Osteoblast (primary cell): ENCODE data around the gene AVL9. TPM values are rescaled to one million over a fixed set of nuclear protein-coding genes. Genes with fewer than 3 reads are reported as not detected.
A peak's percentile ranks its signal among the peaks of the same experiment; 100 is the strongest.
"Not testable (repeated sequence)": the region's sequence is repeated elsewhere in the genome, so short reads cannot be mapped to it uniquely, and the experiment has no call there.

Source experiments
- DNase-seq: peaks from one replicate; pipeline ENCODE4 v3.0.0; 2011; ENCODE audit warnings: low spot score, mixed read lengths; ENCODE audit not compliant: insufficient read length; ENCODE audit errors: missing footprints
- H2AFZ ChIP-seq: 2 replicates; pipeline ENCODE4 v1.6.0; 2011; ENCODE audit warnings: mild to moderate bottlenecking, low read length
- H3K27ac ChIP-seq: 2 replicates; pipeline ENCODE4 v1.5.1; 2011; ENCODE audit warnings: mild to moderate bottlenecking, low read depth, low read length, moderate library complexity
- H3K27me3 ChIP-seq: 2 replicates; pipeline ENCODE4 v1.6.0; 2012; ENCODE audit warnings: mild to moderate bottlenecking, control low read depth, inconsistent platforms, low read length, moderate library complexity; ENCODE audit not compliant: insufficient read depth
- H3K36me3 ChIP-seq: 2 replicates; pipeline ENCODE4 v1.5.1; 2011; ENCODE audit warnings: mild to moderate bottlenecking, low read length, control low read depth, moderate library complexity; ENCODE audit not compliant: insufficient read depth
- H3K4me1 ChIP-seq: 2 replicates; pipeline ENCODE4 v1.5.1; 2011; ENCODE audit warnings: mild to moderate bottlenecking, low read length, control low read depth, moderate library complexity; ENCODE audit not compliant: insufficient read depth
- H3K4me2 ChIP-seq: 2 replicates; pipeline ENCODE4 v1.6.0; 2011; ENCODE audit warnings: mild to moderate bottlenecking, low read length; ENCODE audit not compliant: insufficient read depth
- H3K4me3 ChIP-seq: fragments of 200-600 bp; sonication (generic); 3 replicates; pipeline ENCODE4 v1.5.1; 2012; ENCODE audit warnings: mild to moderate bottlenecking, low read length, inconsistent platforms; ENCODE audit not compliant: insufficient read depth
- H3K79me2 ChIP-seq: 2 replicates; pipeline ENCODE4 v1.6.0; 2012; ENCODE audit warnings: mild to moderate bottlenecking, low read length, control low read depth, inconsistent platforms; ENCODE audit not compliant: insufficient read depth
- H3K9me3 ChIP-seq: 2 replicates; pipeline ENCODE4 v1.5.1; 2011; ENCODE audit warnings: low read depth, low read length, control low read depth
- H4K20me1 ChIP-seq: 2 replicates; pipeline ENCODE4 v1.6.0; 2012; ENCODE audit warnings: mild to moderate bottlenecking, low read length, control low read depth; ENCODE audit not compliant: insufficient read depth
- total RNA-seq: library from RNA; depleted of rRNA; stranded (reverse); fragments of >200 nt; gene quantifications from 2 replicates; pipeline ENCODE4 v1.2.3, GENCODE V29; 2012
- TF ChIP-seq, protein P1 (sequence below): IDR thresholded peaks from 2 replicates; pipeline ENCODE4 v1.5.1; 2011; ENCODE audit warnings: mild to moderate bottlenecking, low read depth, low read length, moderate library complexity; ENCODE audit errors: extremely low read depth

Gene AVL9
- total RNA-seq, 1 donor: 32.2 TPM

GRCh38 chr7:32588657-32589056 lies 93.4 kb downstream of the AVL9 start:
- Histone ChIP-seq H3K79me2 (no peaks in the 10 kb centered on the region), H3K9me3 (no peaks in the 10 kb centered on the region), H4K20me1 (no peaks in the 10 kb centered on the region), H2AFZ (no peak overlapping the region), H3K4me2 (no peak overlapping the region), H3K27me3 (no peaks in the 10 kb centered on the region), H3K27ac (peak overlapping the region; percentile 81), H3K4me3 (no peak overlapping the region), H3K4me1 (peaks cover 32% of the 10 kb centered on the region), H3K36me3 (peaks cover 17% of the 10 kb centered on the region)
- TF ChIP-seq, protein P1, sequence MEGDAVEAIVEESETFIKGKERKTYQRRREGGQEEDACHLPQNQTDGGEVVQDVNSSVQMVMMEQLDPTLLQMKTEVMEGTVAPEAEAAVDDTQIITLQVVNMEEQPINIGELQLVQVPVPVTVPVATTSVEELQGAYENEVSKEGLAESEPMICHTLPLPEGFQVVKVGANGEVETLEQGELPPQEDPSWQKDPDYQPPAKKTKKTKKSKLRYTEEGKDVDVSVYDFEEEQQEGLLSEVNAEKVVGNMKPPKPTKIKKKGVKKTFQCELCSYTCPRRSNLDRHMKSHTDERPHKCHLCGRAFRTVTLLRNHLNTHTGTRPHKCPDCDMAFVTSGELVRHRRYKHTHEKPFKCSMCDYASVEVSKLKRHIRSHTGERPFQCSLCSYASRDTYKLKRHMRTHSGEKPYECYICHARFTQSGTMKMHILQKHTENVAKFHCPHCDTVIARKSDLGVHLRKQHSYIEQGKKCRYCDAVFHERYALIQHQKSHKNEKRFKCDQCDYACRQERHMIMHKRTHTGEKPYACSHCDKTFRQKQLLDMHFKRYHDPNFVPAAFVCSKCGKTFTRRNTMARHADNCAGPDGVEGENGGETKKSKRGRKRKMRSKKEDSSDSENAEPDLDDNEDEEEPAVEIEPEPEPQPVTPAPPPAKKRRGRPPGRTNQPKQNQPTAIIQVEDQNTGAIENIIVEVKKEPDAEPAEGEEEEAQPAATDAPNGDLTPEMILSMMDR: peak; percentile 27
- DNase-seq: peak; percentile 66

GRCh38 chr7:32591938-32592337 lies 96.6 kb downstream of the AVL9 start:
- Histone ChIP-seq H3K79me2 (no peaks in the 10 kb centered on the region), H3K4me3 (no peak overlapping the region), H3K4me1 (peaks cover 23% of the 10 kb centered on the region), H3K9me3 (no peaks in the 10 kb centered on the region), H2AFZ (no peak overlapping the region), H4K20me1 (no peaks in the 10 kb centered on the region), H3K27ac (no peak overlapping the region), H3K27me3 (no peaks in the 10 kb centered on the region), H3K4me2 (no peak overlapping the region), H3K36me3 (no peaks in the 10 kb centered on the region)
- no peak for DNase-seq
- TF ChIP-seq, protein P1: no peak

DNA sequence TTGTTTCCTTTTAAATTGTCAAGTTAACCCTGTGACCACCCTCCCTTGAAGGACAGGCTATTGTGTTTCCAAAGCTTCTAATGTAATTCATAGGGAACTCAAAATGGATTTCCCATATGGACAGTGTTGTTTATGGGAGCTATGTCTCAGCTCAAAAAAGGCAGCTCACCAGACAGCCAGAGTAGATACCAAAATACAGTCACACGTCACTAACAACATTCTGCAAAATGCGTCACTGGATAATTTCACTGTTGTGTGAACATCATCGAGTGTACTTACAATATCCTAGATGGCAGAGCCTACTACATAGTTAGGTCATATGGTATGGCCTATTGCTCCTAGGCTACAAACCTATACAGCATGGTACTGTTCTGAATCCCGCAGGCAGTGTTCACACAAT lies 97.4 kb downstream of the AVL9 start:
- Histone ChIP-seq H3K79me2 (no peaks in the 10 kb centered on the region), H3K4me2 (no peak overlapping the region), H3K4me1 (peaks cover 15% of the 10 kb centered on the region), H3K27ac (no peak overlapping the region), H3K4me3 (no peak overlapping the region), H3K9me3 (no peaks in the 10 kb centered on the region), H3K27me3 (no peaks in the 10 kb centered on the region), H3K36me3 (no peaks in the 10 kb centered on the region), H4K20me1 (no peaks in the 10 kb centered on the region), H2AFZ (no peak overlapping the region)
- TF ChIP-seq, protein P1: no peak
- DNase-seq: no peak

DNA sequence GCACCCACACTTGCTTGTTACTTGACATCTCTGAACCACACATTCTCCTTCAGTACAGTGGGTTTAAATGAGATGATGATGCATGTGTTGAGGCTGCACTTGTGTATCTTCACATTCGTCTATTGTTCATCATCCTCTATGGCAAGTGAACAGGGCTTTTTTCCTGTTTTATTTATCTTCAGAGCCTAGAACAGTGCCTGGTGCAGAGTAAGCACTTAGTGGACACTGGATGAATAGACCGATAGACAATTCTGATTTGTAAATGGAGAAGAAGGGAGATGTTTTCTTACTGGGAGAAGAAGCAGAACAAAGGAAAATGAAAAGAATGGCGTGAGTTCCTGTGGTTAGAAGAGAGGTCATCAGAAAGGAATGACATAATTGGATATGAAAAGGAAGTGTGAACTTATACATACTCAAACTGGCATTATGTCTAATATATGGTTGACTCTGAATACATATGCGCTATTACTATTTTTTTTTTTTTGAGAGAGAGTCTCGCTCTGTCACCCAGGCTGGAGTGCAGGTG lies 99.7 kb downstream of the AVL9 start:
- Histone ChIP-seq H3K9me3 (no peaks in the 10 kb centered on the region), H3K27ac (no peak overlapping the region), H2AFZ (no peak overlapping the region), H3K4me2 (no peak overlapping the region), H4K20me1 (no peaks in the 10 kb centered on the region), H3K4me3 (no peak overlapping the region), H3K36me3 (no peaks in the 10 kb centered on the region), H3K27me3 (no peaks in the 10 kb centered on the region), H3K4me1 (no peaks in the 10 kb centered on the region), H3K79me2 (no peaks in the 10 kb centered on the region)
- TF ChIP-seq, protein P1: no peak
- peak; percentile 21 for DNase-seq

- H2AFZ ChIP-seq, H3K4me3 ChIP-seq, DNase-seq: not testable (repeated sequence)
Measured at GRCh38 chr7:32601196-32601595, 105.9 kb downstream of the AVL9 start.

More at GRCh38 chr7:32601196-32601595, 105.9 kb downstream of the AVL9 start:
- not testable (repeated sequence) for H3K27ac ChIP-seq, H3K36me3 ChIP-seq, H3K79me2 ChIP-seq, H3K4me2 ChIP-seq, H3K9me3 ChIP-seq, H3K4me1 ChIP-seq, H4K20me1 ChIP-seq, H3K27me3 ChIP-seq
